Parathyroid adenoma (tissue), 2 donors: ENCODE results near the gene SLC22A23.

Experiments
- H2AFZ ChIP-seq: fragments of 300-600 bp; sonication (generic); one replicate; pipeline ENCODE4 v1.7.0; 2017; ENCODE audit warnings: antibody characterized with exemption, mild to moderate bottlenecking
- H3K27ac ChIP-seq: fragments of 300-600 bp; sonication (generic); one replicate; pipeline ENCODE4 v1.7.0; 2017
- H3K27me3 ChIP-seq: fragments of 300-600 bp; sonication (generic); one replicate; pipeline ENCODE4 v1.7.0; 2017; ENCODE audit warnings: low read length; ENCODE audit not compliant: control insufficient read depth, insufficient read depth
- H3K36me3 ChIP-seq: fragments of 300-600 bp; sonication (generic); one replicate; pipeline ENCODE4 v1.7.0; 2017; ENCODE audit warnings: low read length; ENCODE audit not compliant: control insufficient read depth, insufficient read depth
- H3K4me1 ChIP-seq: fragments of 300-600 bp; sonication (generic); one replicate; pipeline ENCODE4 v1.7.0; 2017; ENCODE audit warnings: control low read depth
- H3K4me2 ChIP-seq: fragments of 300-600 bp; sonication (generic); one replicate; pipeline ENCODE4 v1.7.0; 2017; ENCODE audit warnings: low read length
- H3K4me3 ChIP-seq: fragments of 300-600 bp; sonication (generic); one replicate; pipeline ENCODE4 v1.7.0; 2017; ENCODE audit warnings: low read depth, low read length
- H3K79me2 ChIP-seq: fragments of 300-600 bp; sonication (generic); one replicate; pipeline ENCODE4 v1.7.0; 2017; ENCODE audit warnings: control low read depth
- H3K9ac ChIP-seq: fragments of 300-600 bp; sonication (generic); one replicate; pipeline ENCODE4 v1.7.0; 2017; ENCODE audit warnings: mild to moderate bottlenecking
- H3K9me3 ChIP-seq: fragments of 300-600 bp; sonication (generic); one replicate; pipeline ENCODE4 v1.7.0; 2017; ENCODE audit warnings: low read length; ENCODE audit not compliant: control insufficient read depth
- CTCF ChIP-seq: fragments of 300-600 bp; sonication (generic); IDR thresholded peaks from one replicate; pipeline ENCODE4 v1.7.0; 2017; ENCODE audit warnings: antibody characterized with exemption, mild to moderate bottlenecking
- donor health status: primary hyperparathyroidism.

The SLC22A23 gene

GRCh38 chr6:3347247-3347646 lies 109.6 kb downstream of the SLC22A23 start:
- no peak for TF ChIP-seq CTCF
- Histone ChIP-seq H3K27ac (no peak overlapping the region), H2AFZ (no peak overlapping the region), H3K9me3 (no peaks in the 10 kb centered on the region), H3K36me3 (no peaks in the 10 kb centered on the region), H3K27me3 (no peaks in the 10 kb centered on the region), H3K4me3 (no peak overlapping the region), H3K4me2 (no peak overlapping the region), H3K9ac (no peak overlapping the region), H3K4me1 (peaks cover 15% of the 10 kb centered on the region), H3K79me2 (peaks cover 16% of the 10 kb centered on the region)

GRCh38 chr6:3346476-3346875 lies 110.4 kb downstream of the SLC22A23 start:
- TF ChIP-seq CTCF, result no peak
- H3K9ac ChIP-seq, result no peak overlapping the region
- H3K79me2 ChIP-seq, result peaks cover 16% of the 10 kb centered on the region
- no peak overlapping the region for H3K27ac ChIP-seq
- H3K9me3 ChIP-seq, result no peaks in the 10 kb centered on the region
- H3K27me3 ChIP-seq, result no peaks in the 10 kb centered on the region
- no peak overlapping the region for H2AFZ ChIP-seq
- H3K4me2 ChIP-seq, result no peak overlapping the region
- H3K4me3 ChIP-seq, result no peak overlapping the region
- peaks cover 19% of the 10 kb centered on the region for H3K4me1 ChIP-seq
- no peaks in the 10 kb centered on the region for H3K36me3 ChIP-seq

GRCh38 chr6:3345836-3346235 lies 111.0 kb downstream of the SLC22A23 start:
- no peak overlapping the region for H3K4me3 ChIP-seq
- TF ChIP-seq CTCF, result no peak
- H3K9me3 ChIP-seq, result no peaks in the 10 kb centered on the region
- H3K27me3 ChIP-seq, result no peaks in the 10 kb centered on the region
- no peak overlapping the region for H2AFZ ChIP-seq
- no peaks in the 10 kb centered on the region for H3K36me3 ChIP-seq
- no peak overlapping the region for H3K4me2 ChIP-seq
- peaks cover 16% of the 10 kb centered on the region for H3K79me2 ChIP-seq
- peaks cover 21% of the 10 kb centered on the region for H3K4me1 ChIP-seq
- H3K9ac ChIP-seq, result no peak overlapping the region
- H3K27ac ChIP-seq, result no peak overlapping the region

GRCh38 chr6:3343089-3343883 lies 113.6 kb downstream of the SLC22A23 start:
- TF ChIP-seq CTCF, result no peak
- Histone ChIP-seq H3K27ac (no peak overlapping the region), H3K27me3 (no peaks in the 10 kb centered on the region), H2AFZ (no peak overlapping the region), H3K4me3 (no peak overlapping the region), H3K79me2 (peaks cover 13% of the 10 kb centered on the region), H3K4me1 (peaks cover 17% of the 10 kb centered on the region), H3K36me3 (no peaks in the 10 kb centered on the region), H3K9me3 (no peaks in the 10 kb centered on the region), H3K4me2 (no peak overlapping the region), H3K9ac (no peak overlapping the region)

GRCh38 chr6:3341467-3341866 lies 115.4 kb downstream of the SLC22A23 start:
- no peak overlapping the region for H3K9ac ChIP-seq

More at GRCh38 chr6:3341467-3341866, 115.4 kb downstream of the SLC22A23 start:
- no peak overlapping the region for H2AFZ ChIP-seq
- peaks cover 17% of the 10 kb centered on the region for H3K4me1 ChIP-seq
- peak overlapping the region; percentile 5 for H3K27ac ChIP-seq
- no peaks in the 10 kb centered on the region for H3K27me3 ChIP-seq
- H3K9me3 ChIP-seq, result no peaks in the 10 kb centered on the region
- no peak for TF ChIP-seq CTCF
- H3K4me3 ChIP-seq, result no peak overlapping the region
- no peak overlapping the region for H3K4me2 ChIP-seq
- no peaks in the 10 kb centered on the region for H3K36me3 ChIP-seq
- H3K79me2 ChIP-seq, result peaks cover 14% of the 10 kb centered on the region
